ENCODE data around the gene MCM3. TPM values are rescaled to one million over a fixed set of nuclear protein-coding genes. Genes with fewer than 3 reads are reported as not detected.

Gene MCM3
- total and polyA plus RNA-seq, 2 donors (not counting 1 experiment from before 2014, with no cell fraction given) = 34.3 to 58.5 TPM

GRCh38 chr6:52297433-52297832 lies 12.9 kb upstream of the MCM3 start:
- H4K20me1 ChIP-seq (ENCODE audit: control insufficient read depth, insufficient read depth, low read length, poor library complexity, severe bottlenecking) = no peaks in the 10 kb centered on the region
- peak overlapping the region; percentile 65 for H3K4me2 ChIP-seq (replicated peaks; ENCODE audit: low read depth, low read length, poor library complexity, severe bottlenecking)
- peak overlapping the region in 2 of 5 experiments; percentile 7 to 56 for H3K4me3 ChIP-seq (ENCODE audit: control extremely low read depth in 1 of 5, extremely low read depth in 1 of 5, insufficient read depth in 1 of 5, low read depth in 2 of 5, low read length in 4 of 5)
- H2AFZ ChIP-seq (ENCODE audit: insufficient read depth, low read depth, low read length, poor library complexity, severe bottlenecking) = peak overlapping the region; percentile 11
- DNase-seq (peak; percentile 60), ATAC-seq (ENCODE audit: low read depth) (peak; percentile 41)
- H3K9me3 ChIP-seq (ENCODE audit: control extremely low read depth in 1 of 3, control insufficient read depth in 2 of 3, insufficient read depth in 1 of 3, low read length in 2 of 3) = no peaks in the 10 kb centered on the region
- POLR2A ChIA-PET = interaction anchor here (0.8 kb wide), 1 partner anchor 13 kb away, joined by 4 read pairs; the partner anchor contains the start of gene MCM3
- H3K36me3 ChIP-seq (replicated peaks in 1 of 2; ENCODE audit: control extremely low read depth in 1 of 2, control insufficient read depth in 1 of 2, extremely low read depth in 1 of 2, insufficient read depth in 2 of 2, low read length in 1 of 2) = no peaks in the 10 kb centered on the region
- CTCF ChIA-PET = interaction anchor here (1.1 kb wide), 1 partner anchor 10 kb away, joined by 4 read pairs; no protein-coding TSS in a partner anchor
- no peaks in the 10 kb centered on the region for H3K79me2 ChIP-seq (ENCODE audit: control insufficient read depth, insufficient read depth, low read length)
- H3K9ac ChIP-seq (ENCODE audit: low read length) = peak overlapping the region; percentile 52
- Mint-ChIP-seq H3K27ac (peak overlapping the region; percentile 95), H3K9me3 (ENCODE audit: insufficient read depth) (no peaks in the 10 kb centered on the region), H3K4me3 (peak overlapping the region; percentile 73), H3K4me1 (peaks cover 29% of the 10 kb centered on the region), H3K27me3 (no peaks in the 10 kb centered on the region)
- TF ChIP-seq CTCF (IDR thresholded peaks at IDR 0.05) (no peak), EZH2 (IDR thresholded peaks at IDR 0.05; ENCODE audit: borderline replicate concordance, insufficient read depth, low read depth, low read length, poor library complexity, severe bottlenecking) (no peak)
- peak overlapping the region in 1 of 2 donors; percentile 13 for H3K27ac ChIP-seq (ENCODE audit: low read length in 2 of 2)
- H3K27me3 ChIP-seq (replicated peaks in 1 of 4; ENCODE audit: control extremely low read depth in 1 of 4, control insufficient read depth in 3 of 4, insufficient read depth in 4 of 4, low read length in 3 of 4) = no peaks in the 10 kb centered on the region
- no CpG with 5 or more reads among the region's 3 CpGs for WGBS (ENCODE audit: insufficient coverage)
- H3K4me1 ChIP-seq (ENCODE audit: control insufficient read depth in 2 of 2, insufficient read depth in 2 of 2, low read length in 2 of 2) = peaks cover 21 to 33% of the 10 kb centered on the region in 2 donors
- intact Hi-C loops (cut with micrococcal nuclease) = loop anchor here (2.0 kb wide), 1 partner anchor 65 kb away; the partner anchor contains the start of gene PAQR8

- Histone ChIP-seq H3K9ac (ENCODE audit: low read length) (no peak overlapping the region), H3K27me3 (replicated peaks in 1 of 4; ENCODE audit: control extremely low read depth in 1 of 4, control insufficient read depth in 3 of 4, insufficient read depth in 4 of 4, low read length in 3 of 4) (no peaks in the 10 kb centered on the region), H3K36me3 (replicated peaks in 1 of 2; ENCODE audit: control extremely low read depth in 1 of 2, control insufficient read depth in 1 of 2, extremely low read depth in 1 of 2, insufficient read depth in 2 of 2, low read length in 1 of 2) (no peaks in the 10 kb centered on the region), H4K20me1 (ENCODE audit: control insufficient read depth, insufficient read depth, low read length, poor library complexity, severe bottlenecking) (no peaks in the 10 kb centered on the region), H3K4me1 (ENCODE audit: control insufficient read depth in 2 of 2, insufficient read depth in 2 of 2, low read length in 2 of 2) (peaks cover 18 to 24% of the 10 kb centered on the region in 2 donors), H3K4me2 (replicated peaks; ENCODE audit: low read depth, low read length, poor library complexity, severe bottlenecking) (no peak overlapping the region), H3K9me3 (ENCODE audit: control extremely low read depth in 1 of 3, control insufficient read depth in 2 of 3, insufficient read depth in 1 of 3, low read length in 2 of 3) (no peaks in the 10 kb centered on the region), H3K27ac (ENCODE audit: low read length in 2 of 2) (no peak overlapping the region), H3K79me2 (ENCODE audit: control insufficient read depth, insufficient read depth, low read length) (no peaks in the 10 kb centered on the region), H3K4me3 (ENCODE audit: control extremely low read depth in 1 of 5, extremely low read depth in 1 of 5, insufficient read depth in 1 of 5, low read depth in 2 of 5, low read length in 4 of 5) (no peak overlapping the region), H2AFZ (ENCODE audit: insufficient read depth, low read depth, low read length, poor library complexity, severe bottlenecking) (no peak overlapping the region)
- ChIA-PET CTCF (interaction anchor here (0.9 to 1.4 kb wide), 2 partner anchors 8 to 14 kb away, joined by 4 read pairs; partner anchors contain the start of gene MCM3), POLR2A (no interaction called here)
- intact Hi-C loops (cut with micrococcal nuclease) = no loop called here
- DNase-seq (no peak), ATAC-seq (ENCODE audit: low read depth) (no peak)
- Mint-ChIP-seq H3K27me3 (no peaks in the 10 kb centered on the region), H3K4me3 (no peak overlapping the region), H3K4me1 (peaks cover 22% of the 10 kb centered on the region), H3K9me3 (ENCODE audit: insufficient read depth) (no peaks in the 10 kb centered on the region), H3K27ac (no peak overlapping the region)
- TF ChIP-seq CTCF (IDR thresholded peaks at IDR 0.05) = no peak
- TF ChIP-seq EZH2 (IDR thresholded peaks at IDR 0.05; ENCODE audit: borderline replicate concordance, insufficient read depth, low read depth, low read length, poor library complexity, severe bottlenecking) = no peak
Measured at GRCh38 chr6:52293067-52293466, 8.5 kb upstream of the MCM3 start.
